ENCODE measurements around the gene RAB3A. TPM values are rescaled to one million over a fixed set of nuclear protein-coding genes. Genes with fewer than 3 reads are reported as not detected.

The RAB3A gene
- total RNA-seq, 1 experiment from 2014 or later, result 1.4 TPM

DNA sequence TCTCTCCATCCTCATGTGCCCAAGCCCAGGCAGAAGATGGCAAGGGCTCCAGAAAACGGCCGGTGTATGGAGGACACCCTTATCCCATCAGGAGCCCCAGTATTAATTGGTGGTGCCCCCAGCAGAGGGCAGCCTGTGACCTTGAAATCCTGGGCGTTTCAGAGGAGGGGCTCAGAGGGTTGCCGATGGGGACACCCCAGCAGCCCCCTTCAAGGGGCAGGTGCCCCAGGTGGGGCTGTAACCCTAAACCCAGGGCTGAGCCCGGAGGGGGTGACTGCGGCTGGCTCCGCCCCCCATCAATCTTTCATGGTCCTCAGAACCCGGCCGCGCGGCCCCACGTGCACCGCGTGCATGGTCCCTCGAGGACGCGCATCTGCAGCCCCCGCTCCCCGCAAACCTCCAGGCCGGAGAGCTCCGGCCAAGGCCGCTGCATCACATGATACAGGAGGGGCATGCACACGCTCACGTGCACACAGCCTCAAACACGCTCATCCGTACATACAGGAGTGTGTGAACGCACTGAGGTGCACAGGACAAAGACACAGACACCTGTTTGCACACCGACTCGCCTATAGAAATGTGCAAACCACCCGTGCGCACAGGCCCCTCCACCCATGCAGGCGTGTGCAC is 949 bp downstream of the RAB3A start:
- DNase-seq (ENCODE audit: extremely low read depth, low read depth), result no peak

DNA sequence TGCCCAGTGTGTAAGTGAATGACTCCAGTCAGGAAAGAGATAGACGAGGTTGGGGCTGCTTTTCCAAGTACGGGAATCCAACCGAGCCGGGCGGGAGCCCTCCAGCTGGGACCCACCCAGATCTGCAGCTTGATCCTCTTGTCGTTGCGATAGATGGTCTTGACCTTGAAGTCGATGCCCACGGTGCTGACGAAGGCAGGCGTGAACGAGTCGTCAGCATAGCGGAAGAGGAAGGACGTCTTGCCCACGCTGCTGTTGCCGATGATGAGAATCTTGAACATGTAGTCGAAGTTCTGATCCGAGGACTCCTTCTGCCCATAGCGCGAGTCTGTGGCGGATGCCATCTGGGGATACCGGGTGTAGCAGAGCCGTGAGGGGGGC is 1.5 kb downstream of the RAB3A start:
- DNase-seq (ENCODE audit: extremely low read depth, low read depth), result no peak

DNA sequence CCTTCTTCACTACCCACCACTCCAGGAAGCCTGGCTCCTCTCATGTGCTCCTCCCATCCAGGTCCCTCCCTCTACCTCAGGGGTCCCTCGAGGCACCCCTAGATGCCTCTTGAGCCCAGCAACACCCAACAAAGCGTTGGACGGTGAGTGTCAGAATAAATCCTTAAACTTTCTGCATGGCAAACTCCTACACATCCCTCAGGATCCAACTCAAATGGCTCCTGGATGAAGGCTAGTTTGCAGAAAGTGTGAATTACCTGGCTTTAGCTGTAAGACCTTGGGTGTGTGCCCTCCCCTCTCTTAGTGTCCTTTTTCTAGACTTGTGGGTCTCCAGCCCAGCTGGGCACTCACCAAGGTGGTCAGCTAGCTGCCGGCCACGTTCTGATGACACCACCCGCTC is 5.5 kb downstream of the RAB3A start:
- no peak for DNase-seq (ENCODE audit: extremely low read depth, low read depth)

DNA sequence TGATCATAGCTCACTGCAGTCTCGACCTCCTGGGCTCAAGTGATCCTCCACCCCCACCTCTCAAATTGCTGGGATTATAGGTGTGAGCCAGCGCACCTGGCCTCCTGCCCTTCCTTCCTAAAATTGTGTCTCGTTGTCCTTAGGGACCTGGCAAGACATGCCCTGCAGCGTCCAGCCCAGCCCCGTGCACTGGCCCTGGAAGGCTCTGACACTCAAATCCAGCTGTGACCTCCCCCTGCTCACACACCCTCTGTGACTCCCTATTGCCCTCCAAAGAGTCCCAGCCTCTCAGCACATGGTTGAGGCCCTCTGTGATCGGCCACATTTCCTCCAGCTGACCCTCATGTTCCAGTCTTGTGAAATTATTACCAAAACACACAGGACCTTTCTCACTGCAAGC is 5.9 kb downstream of the RAB3A start:
- no peak for DNase-seq (ENCODE audit: extremely low read depth, low read depth)

DNA sequence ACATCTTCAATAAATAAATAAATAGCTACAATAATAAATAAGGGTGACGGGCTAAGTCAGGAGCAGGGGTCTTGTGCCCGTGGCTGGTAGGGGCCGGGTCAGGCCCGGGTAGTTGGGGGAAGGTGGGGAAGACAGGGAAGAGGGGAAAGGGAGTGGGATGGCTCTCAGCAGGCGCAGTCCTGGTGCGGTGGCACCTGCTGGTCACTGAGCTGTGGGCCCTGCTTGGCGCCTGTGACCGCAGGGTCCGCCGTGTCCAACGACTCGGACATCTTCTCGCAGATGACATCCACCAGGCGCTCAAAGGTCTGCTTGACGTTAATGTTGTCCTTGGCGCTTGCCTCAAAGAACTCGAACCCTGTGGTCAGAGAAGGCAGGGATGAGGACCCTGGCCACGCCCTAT is 6.5 kb downstream of the RAB3A start:
- DNase-seq (ENCODE audit: extremely low read depth, low read depth), result no peak

DNA sequence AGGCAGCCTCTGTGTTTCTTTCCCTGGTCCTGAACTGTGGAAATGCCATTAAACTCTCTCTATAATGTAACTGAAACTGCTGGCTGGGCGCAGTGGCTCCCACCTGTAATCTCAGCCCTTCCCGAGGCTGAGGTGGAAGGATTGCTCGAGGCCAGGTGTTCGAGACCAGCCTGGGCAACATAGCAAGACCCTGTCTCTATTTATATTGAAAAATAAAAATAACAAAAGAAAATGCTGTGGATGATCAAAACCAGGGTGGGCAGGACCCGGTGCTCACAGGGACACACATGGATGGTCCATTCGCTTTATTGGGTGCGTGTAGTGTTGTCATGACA is 7.4 kb downstream of the RAB3A start:
- no peak for DNase-seq (ENCODE audit: extremely low read depth, low read depth)

DNA sequence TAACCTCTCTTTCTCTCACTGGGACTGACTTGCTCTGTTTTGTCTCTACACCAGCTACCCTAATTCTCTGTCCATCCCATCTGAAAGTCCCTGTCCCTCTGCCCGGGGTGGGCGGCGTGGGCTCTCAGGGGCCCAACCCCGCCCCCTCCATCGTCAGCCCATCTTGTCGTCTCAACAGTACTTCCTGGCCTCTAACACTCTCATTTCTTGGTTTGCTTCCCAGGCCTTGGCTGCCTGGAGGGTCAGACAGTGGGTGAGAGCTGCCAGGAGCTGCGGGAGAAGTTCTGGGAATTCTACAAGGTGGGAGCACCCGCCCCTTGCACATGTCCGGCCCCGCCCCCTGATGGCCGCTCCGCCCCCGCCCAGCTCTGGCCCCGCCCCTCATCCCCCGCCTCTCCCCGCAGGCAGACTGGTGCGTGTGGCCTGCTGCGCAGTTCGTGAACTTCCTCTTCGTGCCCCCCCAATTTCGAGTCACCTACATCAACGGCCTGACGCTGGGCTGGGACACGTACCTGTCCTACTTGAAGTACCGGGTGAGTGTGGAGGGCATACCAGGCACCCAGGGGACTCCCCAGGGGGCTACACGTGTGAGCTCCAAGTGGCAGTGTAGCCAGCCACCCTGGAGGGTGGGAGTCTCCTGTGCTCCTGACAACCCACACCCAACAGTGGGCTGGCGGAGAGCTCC is 9.1 kb downstream of the RAB3A start:
- no peak for DNase-seq (ENCODE audit: extremely low read depth, low read depth)

DNA sequence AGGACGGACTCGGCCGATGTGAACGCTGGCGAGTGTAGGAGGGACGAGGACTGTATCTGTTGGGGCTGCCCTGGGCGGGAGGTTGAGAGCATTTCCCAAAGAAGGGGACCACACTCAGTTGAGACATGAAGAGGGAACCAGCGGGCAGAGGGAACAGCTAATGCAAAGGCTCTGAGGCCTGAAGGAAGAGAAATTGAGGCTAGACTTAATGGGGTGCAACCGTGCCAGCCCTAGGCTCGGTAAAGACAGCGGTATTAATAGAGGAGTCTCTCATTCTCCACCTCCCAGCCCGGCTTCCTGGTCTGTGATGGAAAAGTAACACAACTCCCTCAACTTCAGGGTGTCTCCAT is 9.7 kb downstream of the RAB3A start:
- no peak for DNase-seq (ENCODE audit: extremely low read depth, low read depth)

DNA sequence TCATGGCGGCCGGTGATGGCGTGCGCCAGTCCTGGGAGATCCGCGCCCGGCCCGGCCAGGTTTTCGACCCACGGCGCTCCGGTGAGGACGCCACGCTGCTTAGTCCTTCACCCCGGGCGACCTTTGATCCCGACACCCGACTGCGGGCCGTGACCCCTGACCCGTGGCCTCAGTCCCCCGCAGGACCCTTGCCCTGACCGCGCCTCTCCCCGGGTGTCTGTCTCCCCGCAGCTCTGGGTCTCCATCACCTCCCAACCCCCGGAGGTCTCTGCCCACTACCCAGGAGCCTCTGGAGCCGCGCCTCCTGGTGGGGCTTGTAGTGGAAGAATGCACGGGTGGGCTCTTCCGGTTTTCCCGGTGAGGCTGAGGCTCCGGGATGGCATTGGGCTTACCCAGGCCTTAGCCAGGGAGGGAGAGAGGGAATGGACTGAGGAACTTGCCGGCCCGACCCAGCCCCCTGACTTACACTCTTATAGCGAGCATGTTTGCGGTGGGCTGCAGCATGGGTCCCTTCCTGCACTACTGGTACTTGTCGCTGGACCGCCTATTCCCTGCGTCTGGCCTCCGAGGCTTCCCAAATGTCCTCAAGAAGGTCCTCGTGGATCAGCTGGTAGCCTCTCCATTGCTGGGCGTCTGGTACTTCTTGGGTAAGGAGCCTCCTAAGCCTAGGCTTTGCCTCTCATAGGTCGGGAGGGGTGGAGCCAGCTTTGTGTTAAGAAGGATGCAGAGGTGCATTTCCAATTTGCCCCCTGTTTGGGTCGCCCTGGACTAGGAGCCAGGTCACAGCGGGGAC is 10.3 kb downstream of the RAB3A start:
- no peak for DNase-seq (ENCODE audit: extremely low read depth, low read depth)

DNA sequence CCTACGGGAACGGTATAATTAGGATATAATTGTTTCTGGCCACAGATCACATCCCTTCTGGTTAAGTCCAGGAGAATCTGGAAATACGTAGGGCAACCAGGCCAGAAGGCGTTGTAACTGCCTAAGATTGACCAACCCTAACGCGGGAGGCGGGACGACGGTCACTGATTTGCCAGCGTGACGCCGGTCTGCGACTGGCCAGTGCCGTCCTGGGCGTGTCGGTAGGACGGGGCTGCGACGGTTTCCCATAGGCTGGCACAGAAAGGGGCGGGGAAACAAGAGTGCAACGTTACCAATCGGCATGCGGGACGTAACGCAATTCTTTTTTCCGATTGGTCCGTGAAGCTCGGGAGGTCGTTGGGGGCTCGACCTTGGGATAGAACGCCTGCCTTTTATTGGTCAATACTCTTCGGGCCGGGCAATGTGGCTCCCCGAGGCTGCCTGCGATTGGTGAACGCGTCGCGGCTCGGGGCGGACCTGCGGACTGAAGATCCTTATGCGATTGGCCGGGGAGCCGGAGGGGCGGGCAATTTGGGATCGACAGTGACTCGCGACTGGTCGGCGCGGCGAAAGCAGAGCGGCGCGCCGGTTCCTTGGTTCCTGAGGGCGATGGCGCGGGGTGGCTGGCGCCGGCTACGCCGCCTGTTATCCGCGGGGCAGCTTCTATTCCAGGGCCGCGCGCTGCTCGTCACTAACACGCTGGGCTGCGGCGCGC is 11.0 kb downstream of the RAB3A start, which contains the start of gene MPV17L2:
Gene MPV17L2 (plus strand): TSS at position 546 of the 715 bp plus-strand sequence. CDS start 64 bp downstream, at position 610.
- peak; percentile 99 for DNase-seq (ENCODE audit: extremely low read depth, low read depth)

DNA sequence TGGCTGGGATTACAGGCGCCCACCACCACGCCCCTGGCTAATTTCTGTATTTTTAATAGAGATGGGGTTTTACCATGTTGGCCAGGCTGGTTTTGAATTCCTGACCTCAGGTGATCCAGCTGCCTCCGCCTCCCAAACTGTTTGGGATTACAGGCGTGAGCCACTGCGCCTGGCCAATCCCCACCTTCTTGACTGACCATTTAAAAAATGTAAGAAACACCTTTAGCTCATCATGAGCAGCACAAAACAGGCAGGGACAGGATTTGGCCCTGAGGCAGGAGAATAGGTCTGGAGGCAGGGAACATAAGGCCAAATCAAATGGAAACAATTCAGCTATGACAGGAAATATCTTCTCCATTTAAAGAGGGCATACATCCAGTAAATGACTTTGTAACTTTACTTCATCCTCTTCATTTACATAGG is 12.2 kb downstream of the RAB3A start:
- DNase-seq (ENCODE audit: extremely low read depth, low read depth), result no peak

DNA sequence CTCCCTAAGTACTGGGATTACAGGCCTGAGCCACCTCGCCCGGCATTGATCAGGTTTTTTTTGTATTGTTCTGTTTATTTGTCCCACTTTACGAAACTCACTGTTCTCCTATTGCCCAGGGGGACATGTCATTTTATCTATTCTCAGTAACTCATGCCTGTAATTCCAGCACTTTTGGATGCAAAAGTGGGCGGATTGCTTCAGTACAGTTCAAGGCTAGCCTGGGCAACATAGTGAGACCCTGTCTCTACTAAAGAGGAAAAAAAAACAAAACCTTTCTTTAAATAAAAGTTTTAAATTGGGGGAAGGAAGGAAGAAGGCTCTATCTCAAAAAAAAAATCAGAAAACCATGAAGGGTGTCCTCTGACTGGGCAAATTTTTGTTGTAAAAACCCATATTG is 13.6 kb downstream of the RAB3A start:
- DNase-seq (ENCODE audit: extremely low read depth, low read depth), result no peak

DNA sequence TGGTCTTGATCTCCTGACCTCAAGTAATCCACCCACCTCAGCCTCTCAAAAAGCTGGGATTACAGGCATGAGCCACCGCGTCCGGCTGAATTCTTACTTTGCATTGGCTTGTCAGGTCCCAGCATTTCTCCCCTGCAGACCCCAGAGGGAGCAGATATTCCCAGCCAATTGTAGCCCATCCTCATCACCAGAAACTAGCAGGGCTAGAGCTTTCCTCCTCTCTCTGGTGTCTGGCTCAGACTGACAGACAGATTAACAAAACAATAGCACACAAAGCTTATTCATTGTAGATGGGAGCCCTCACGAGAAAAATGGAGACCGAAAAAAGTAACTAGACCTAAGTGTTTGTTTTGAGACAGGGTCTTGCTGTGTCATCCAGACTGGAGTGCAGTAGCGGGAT is 18.3 kb downstream of the RAB3A start:
- no peak for DNase-seq (ENCODE audit: extremely low read depth, low read depth)

DNA sequence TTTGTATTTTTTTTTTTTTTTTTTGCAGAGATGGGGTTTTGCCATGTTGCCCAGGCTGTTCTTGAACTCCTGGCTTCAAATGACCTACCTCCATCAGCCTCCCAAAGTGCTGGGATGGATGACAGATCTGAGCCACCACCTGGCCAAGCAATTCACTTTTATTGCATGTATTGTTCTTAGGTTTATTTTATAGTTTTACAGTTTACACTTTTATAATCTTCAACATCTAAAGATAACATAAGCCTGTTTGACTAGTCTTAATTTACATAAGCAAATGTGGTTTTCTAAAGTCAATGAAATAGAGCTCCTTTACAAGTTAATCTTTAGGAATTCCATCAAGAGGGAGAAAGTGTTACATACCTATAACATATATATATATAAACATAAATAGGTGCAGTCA is 20.3 kb downstream of the RAB3A start:
- DNase-seq (ENCODE audit: extremely low read depth, low read depth), result no peak

DNA sequence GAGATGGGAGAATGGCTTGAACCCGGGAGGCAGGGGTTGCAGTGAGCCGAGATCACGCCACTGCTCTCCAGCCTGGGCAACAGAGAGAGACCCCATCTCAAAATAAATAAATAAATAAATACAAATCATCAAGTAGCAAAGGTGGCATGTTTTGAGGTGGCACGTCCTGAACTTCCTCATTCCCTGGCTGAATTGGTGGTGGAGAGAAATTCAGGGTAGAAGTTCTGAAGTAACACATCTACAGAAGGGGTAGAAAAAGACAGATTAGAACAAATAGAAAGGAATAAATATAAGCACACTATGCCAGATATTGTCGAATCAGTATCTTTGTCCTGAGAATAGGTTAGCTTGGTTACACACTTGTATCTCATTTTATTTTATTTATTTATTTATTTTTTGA is 23.9 kb downstream of the RAB3A start:
- no peak for DNase-seq (ENCODE audit: extremely low read depth, low read depth)

DNA sequence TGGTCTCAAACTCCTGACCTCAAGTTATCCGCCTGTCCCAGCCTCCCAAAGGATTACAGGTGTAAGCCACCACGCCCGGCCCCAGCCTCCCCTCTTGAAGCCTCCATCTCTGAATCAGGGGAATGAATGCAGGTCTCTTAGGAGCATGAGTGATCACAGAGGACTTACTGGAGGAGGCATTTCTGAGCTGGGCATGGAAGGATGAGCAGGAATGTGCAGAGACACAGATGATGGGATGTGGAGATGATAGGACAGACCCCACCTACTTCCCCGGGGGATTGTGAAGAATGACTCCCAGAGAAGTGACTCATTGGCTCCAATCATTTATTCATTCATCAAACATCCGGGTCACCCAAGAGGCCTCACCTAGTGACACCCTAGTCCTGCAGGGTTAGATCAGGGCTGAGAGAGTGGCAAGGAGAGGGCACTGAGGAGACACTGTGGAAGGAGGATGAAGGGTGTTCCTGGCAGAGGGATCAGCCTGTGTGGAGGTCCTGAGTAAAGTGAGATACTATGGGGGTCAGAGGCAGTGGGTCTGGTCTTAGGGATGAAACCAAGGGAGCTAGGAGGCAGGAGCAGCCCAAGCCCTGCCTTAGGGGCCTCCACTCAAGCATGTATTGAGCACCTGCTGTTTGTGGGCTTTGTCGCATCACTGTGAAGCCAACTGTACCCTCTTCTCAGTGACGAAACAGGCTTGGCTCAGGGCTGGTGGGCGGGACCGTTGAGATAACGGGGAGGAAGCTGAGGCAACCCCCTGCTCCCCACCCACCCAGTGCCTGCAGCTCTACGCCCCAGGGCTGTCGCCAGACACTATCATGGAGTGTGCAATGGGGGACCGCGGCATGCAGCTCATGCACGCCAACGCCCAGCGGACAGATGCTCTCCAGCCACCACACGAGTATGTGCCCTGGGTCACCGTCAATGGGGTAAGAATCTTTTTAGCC is 27.2 kb downstream of the RAB3A start:
- no peak for DNase-seq (ENCODE audit: extremely low read depth, low read depth)

DNA sequence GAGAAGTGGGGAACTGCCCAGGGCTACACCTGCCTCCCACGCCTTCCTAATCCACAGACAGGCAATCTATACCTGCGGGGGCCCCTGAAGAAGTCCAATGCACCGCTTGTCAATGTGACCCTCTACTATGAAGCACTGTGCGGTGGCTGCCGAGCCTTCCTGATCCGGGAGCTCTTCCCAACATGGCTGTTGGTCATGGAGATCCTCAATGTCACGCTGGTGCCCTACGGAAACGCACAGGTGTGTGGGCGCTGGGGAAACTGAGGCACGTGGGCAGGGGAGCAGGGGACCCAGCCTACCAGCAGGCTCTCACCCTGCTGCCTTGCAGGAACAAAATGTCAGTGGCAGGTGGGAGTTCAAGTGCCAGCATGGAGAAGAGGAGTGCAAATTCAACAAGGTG is 28.9 kb downstream of the RAB3A start:
- DNase-seq (ENCODE audit: extremely low read depth, low read depth), result no peak

DNA sequence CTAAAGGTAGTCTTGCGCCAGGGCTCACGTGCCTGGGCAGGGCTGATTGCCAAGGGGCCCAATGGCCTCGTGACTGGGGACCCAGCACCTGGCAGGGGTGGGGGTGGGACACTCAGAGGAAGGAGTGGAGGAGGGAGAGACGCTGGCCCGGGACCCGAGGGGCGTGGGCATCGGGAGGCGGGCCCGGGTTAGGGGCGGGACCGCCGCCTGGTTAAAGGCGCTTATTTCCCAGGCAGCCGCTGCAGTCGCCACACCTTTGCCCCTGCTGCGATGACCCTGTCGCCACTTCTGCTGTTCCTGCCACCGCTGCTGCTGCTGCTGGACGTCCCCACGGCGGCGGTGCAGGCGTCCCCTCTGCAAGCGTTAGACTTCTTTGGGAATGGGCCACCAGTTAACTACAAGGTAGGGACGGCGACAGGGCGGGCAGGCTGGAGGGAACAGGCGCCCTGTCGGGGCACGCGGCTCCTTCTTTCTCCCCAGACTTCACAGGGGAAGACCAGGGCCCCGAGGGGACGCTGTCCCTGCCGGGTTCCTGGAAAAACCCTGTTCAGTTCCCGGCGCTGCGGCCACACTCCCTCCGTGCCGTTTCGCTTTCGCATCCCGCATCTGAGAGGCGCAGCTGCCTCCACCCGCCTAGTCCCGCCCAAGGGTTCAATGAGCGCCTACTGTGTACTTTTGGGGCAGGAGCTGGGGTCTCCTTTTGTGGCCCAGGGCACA is 30.1 kb downstream of the RAB3A start, which contains the start of gene IFI30:
Gene IFI30 (plus strand): TSS at position 242 of the 717 bp plus-strand sequence. CDS start 29 bp downstream, at position 271.
- no peak for DNase-seq (ENCODE audit: extremely low read depth, low read depth)

DNA sequence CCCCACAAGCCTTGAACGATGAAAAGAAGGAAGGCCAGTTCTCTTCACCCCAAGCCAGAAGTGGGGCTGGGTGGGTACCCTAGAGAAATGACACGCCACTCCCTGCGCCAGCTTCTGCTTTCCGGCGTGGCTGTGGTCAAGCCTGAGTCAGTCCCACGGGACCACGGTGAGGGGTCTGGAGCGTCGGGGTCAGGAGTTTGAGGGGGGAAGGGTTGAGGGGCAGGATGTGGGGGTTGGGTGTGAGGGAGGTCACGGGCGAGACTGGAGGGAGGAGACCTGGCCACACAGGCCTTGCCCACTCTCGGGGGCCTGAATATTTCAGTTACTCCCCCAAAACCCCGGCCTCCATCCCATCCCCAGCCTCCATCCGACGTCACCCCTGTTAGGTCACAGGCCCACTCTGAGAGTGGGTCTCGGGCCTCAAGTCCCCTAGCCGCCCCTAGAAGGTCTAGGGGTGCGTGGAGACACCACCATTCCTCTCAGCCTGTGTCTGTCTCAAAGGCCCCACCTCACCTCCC is 30.7 kb downstream of the RAB3A start:
- DNase-seq (ENCODE audit: extremely low read depth, low read depth), result no peak
